Cardiac atrium fibroblast (primary cell): ENCODE results near the gene CDH11. TPM values are rescaled to one million over a fixed set of nuclear protein-coding genes. Genes with fewer than 3 reads are reported as not detected.

ENCODE experiments used
- total RNA-seq: library from RNA; depleted of rRNA; stranded (reverse); fragments of >200 nt; gene quantifications from 2 replicates; pipeline ENCODE4 v1.2.3, GENCODE V29; 2015

CDH11 gene
- total RNA-seq: 258 and 313 TPM in 2 replicates

DNA sequence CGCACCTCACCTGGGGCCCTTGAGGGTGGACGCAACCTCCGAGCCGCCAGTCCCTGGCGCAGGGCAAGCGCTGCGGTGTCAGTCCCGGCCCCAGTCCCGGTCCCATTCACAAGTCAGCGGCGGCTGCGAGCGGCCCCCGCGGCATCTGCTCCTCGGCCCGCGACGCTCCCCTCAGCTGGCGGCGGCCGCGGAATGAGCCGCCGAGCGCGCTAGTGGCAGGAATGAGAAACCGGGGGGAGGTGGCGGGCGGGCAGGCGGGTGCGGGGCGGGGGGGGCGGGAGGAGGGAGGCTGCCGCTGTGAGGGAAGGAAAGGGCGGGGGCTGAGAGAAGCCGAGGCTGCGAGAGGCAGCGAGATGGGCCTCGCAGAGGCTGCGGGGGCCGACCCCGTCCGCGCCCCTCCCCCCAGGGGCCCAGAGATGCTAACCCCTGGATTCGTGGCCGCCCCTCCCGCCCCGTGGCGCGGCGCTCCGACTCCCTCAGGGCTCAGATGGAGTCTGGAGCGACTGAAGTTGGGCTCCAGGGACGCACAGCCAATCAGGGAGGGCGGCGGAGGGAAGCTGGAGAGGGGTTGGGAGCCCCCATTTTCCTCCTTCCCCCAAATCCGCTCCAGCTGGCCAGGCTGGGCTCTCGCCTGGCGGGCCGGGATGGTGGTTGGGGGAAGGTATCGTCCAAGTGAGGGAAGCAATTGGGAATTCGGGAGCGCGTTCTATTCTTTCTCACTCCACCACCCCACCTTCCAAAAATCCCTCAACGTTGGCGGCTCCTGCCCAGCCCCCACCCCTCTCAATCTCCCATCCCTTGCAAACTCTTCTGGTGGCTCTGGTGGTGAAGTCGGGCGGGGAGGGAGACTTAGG is at the start of gene CDH11:
CDH11 (minus strand) TSS at position 194 of the 854 bp plus-strand sequence. CDS start 117,194 bp downstream, outside the sequence.

